ENCODE results near the gene KLHL40.

Gene KLHL40

GRCh38 chr3:42729404-42730145, 44.2 kb downstream of the KLHL40 start:
- no peak overlapping the region for H3K4me3 ChIP-seq
- peak; percentile 26 for DNase-seq (ENCODE audit: low spot score)
- H3K27ac ChIP-seq: peak overlapping the region in 1 of 2 donors; percentile 19
- TF ChIP-seq CTCF (IDR thresholded peaks at IDR 0.05): no peak

- no peak for TF ChIP-seq CTCF (IDR thresholded peaks at IDR 0.05)
- H3K4me3 ChIP-seq: no peak overlapping the region
- DNase-seq (ENCODE audit: low spot score): peak; percentile 62
- H3K27ac ChIP-seq: no peak overlapping the region
Observed at GRCh38 chr3:42730294-42730693, 45.0 kb downstream of the KLHL40 start.

- DNase-seq (ENCODE audit: low spot score): peak; percentile 38
- Histone ChIP-seq H3K4me3 (no peak overlapping the region), H3K27ac (no peak overlapping the region)
- no peak for TF ChIP-seq CTCF (IDR thresholded peaks at IDR 0.05)
Observed at GRCh38 chr3:42730706-42731420, 45.5 kb downstream of the KLHL40 start.

DNA sequence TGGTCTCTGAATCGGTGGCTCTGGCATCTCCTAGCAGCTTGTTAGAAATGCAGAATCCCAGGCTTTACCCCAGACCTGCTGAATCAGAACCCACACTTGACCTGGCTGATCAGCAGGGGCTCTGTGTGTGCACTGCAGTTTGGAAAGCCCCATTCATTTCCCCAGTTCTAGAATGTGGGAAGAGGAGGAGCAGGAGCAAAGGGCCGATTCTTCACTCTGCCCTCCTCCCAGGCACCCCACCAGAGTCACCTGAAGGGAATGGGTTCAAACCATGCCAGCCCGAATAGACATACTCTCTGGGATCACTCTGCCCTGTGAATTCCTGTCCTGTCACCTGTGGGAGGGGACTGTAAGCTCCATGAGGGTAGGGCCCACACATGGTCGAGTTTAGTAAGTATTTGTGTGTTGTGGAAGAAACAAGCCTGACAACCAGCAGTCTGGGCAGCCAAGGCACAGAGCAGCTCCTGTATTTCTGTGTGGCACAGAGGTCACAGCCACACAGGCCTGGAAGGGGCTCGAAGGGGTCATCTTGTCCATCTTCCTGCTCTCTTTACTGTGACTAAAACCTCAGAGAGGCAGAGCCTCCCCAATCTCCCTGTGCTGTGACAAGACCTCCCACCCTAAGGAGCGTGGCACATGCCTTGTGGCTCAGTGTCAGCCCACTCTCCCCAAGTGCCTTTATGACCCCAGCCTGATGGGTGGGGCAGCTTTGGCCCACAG, 46.3 kb downstream of the KLHL40 start:
- Histone ChIP-seq H3K27ac (no peak overlapping the region), H3K4me3 (no peak overlapping the region)
- no peak for TF ChIP-seq CTCF (IDR thresholded peaks at IDR 0.05)
- peak; percentile 55 for DNase-seq (ENCODE audit: low spot score)

GRCh38 chr3:42732196-42732828, 47.0 kb downstream of the KLHL40 start:
- peak; percentile 56 for DNase-seq (ENCODE audit: low spot score)
- Histone ChIP-seq H3K4me3 (no peak overlapping the region), H3K27ac (no peak overlapping the region)
- TF ChIP-seq CTCF (IDR thresholded peaks at IDR 0.05): no peak

GRCh38 chr3:42732829-42733459, 47.6 kb downstream of the KLHL40 start:
- no peak for DNase-seq (ENCODE audit: low spot score)
- Histone ChIP-seq H3K27ac (no peak overlapping the region), H3K4me3 (no peak overlapping the region)
- TF ChIP-seq CTCF (IDR thresholded peaks at IDR 0.05): no peak
